Adrenal gland (tissue), 5 donors: ENCODE results near the gene RGS3.

Source experiments
- POLR2A ChIP-seq, 2 donors: fragments of 450-650 bp; IDR thresholded peaks; one replicate each; pipeline ENCODE4 v1.6.1; 2017; ENCODE audit warnings: antibody characterized with exemption in 2 of 2, mild to moderate bottlenecking in 2 of 2, moderate library complexity in 1 of 2
- TF ChIP-seq, protein P1 (sequence below), 6 experiments: fragments of 450-650 bp in 4 of 6; fragments of 200-600 bp in 2 of 6; sonication (generic) in 1 of 6; IDR thresholded peaks; 1 replicate in 5 of 6; 2 replicates in 1 of 6; pipeline versions ENCODE4 v1.5.1 to v1.8.0; 2016 to 2021; ENCODE audit warnings: antibody characterized with exemption in 6 of 6, mild to moderate bottlenecking in 2 of 6, moderate library complexity in 1 of 6
- donor health status: DM: no; HTN: no; CAD: no.

DNA sequence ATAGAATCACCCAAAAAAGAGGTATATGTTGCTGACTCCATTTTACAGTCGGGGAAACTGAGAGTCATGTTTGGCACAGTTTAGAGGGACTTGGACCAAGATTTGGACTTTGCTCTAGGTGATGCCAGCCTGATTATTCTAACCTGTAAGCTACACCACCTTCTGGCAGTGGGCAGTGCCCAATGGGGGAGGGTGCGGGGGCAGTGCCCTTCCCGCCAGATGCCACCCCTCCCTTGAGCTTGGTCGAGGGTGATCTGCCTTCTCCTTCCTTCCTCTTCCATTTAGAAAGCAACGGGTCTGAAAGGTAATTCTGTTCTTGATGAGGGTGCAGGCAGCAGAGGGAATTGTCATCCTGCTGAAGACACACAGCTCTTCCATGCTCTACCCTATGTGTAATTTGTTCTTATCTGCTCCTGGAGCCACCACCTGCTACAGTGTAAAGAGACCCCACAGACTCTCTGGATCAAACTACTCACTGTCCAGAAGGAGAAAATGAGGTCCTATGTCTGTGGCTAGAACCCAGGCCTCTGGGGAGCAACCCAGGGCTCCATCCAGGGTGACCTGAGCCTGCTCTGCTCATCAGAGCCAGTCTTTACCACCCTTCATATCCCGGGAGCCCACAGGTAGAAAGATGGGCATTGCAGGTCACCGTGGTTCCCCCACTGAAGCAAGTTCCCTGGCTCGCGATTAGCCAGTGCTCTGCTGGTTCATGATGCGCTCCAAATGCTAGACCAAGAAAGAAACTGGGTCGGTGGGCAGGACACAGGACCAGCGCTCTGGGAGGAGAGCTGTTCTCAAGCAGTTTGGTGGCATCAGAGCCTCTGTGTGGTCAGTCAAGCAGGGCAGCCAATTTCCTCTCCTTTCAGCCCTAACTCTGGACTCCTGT lies 156.2 kb downstream of the RGS3 start:
- TF ChIP-seq, protein P1, sequence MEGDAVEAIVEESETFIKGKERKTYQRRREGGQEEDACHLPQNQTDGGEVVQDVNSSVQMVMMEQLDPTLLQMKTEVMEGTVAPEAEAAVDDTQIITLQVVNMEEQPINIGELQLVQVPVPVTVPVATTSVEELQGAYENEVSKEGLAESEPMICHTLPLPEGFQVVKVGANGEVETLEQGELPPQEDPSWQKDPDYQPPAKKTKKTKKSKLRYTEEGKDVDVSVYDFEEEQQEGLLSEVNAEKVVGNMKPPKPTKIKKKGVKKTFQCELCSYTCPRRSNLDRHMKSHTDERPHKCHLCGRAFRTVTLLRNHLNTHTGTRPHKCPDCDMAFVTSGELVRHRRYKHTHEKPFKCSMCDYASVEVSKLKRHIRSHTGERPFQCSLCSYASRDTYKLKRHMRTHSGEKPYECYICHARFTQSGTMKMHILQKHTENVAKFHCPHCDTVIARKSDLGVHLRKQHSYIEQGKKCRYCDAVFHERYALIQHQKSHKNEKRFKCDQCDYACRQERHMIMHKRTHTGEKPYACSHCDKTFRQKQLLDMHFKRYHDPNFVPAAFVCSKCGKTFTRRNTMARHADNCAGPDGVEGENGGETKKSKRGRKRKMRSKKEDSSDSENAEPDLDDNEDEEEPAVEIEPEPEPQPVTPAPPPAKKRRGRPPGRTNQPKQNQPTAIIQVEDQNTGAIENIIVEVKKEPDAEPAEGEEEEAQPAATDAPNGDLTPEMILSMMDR (IDR thresholded peaks at IDR 0.05), result no peak
- no peak for TF ChIP-seq POLR2A (IDR thresholded peaks at IDR 0.05)
